ENCODE results near the gene BORCS6. TPM values are rescaled to one million over a fixed set of nuclear protein-coding genes. Genes with fewer than 3 reads are reported as not detected.
"Not testable (repeated sequence)": the region's sequence is repeated elsewhere in the genome, so short reads cannot be mapped to it uniquely, and the experiment has no call there.

The BORCS6 gene
- total RNA-seq, 2 donors from 2014 or later = 5.4 to 7.2 TPM

GRCh38 chr17:8221663-8222379 is 31.8 kb upstream of the BORCS6 start:
- Mint-ChIP-seq H3K27ac (peak overlapping the region; percentile 98 to 100), H3K36me3 (peaks cover 1 to 28% of the 10 kb centered on the region in 2 donors), H3K9me3 (no peaks in the 10 kb centered on the region)
- ATAC-seq (peak; percentile 59 to 65), DNase-seq (ENCODE audit: low spot score in 2 of 2) (peak; percentile 73 to 95)

- H3K36me3 Mint-ChIP-seq = peaks cover 0 to 23% of the 10 kb centered on the region in 2 donors
Measured at GRCh38 chr17:8220783-8221662, 31.0 kb upstream of the BORCS6 start.

GRCh38 chr17:8214000-8214399 is 24.0 kb upstream of the BORCS6 start:
- peaks cover 16 to 17% of the 10 kb centered on the region in 2 donors for H3K36me3 Mint-ChIP-seq
- H3K27ac Mint-ChIP-seq; DNase-seq (ENCODE audit: low spot score in 2 of 2); ATAC-seq; H3K9me3 Mint-ChIP-seq: not testable (repeated sequence)

More at GRCh38 chr17:8220783-8221662, 31.0 kb upstream of the BORCS6 start:
- ATAC-seq (peak; percentile 23 to 41), DNase-seq (ENCODE audit: low spot score in 2 of 2) (peak; percentile 92)
- Mint-ChIP-seq H3K27ac (peak overlapping the region; percentile 98 to 100), H3K9me3 (no peaks in the 10 kb centered on the region)

- H3K9me3 Mint-ChIP-seq = no peaks in the 10 kb centered on the region
- H3K36me3 Mint-ChIP-seq = peaks cover 20 to 22% of the 10 kb centered on the region in 2 donors
- ATAC-seq (no peak), DNase-seq (ENCODE audit: low spot score in 2 of 2) (no peak)
- no peak overlapping the region for H3K27ac Mint-ChIP-seq
Measured at GRCh38 chr17:8212312-8213180, 22.6 kb upstream of the BORCS6 start.

- Mint-ChIP-seq H3K36me3 (peaks cover 34 to 36% of the 10 kb centered on the region in 2 donors), H3K9me3 (no peaks in the 10 kb centered on the region), H3K27ac (peak overlapping the region; percentile 97 to 98)
- ATAC-seq = no peak
- no peak for DNase-seq (ENCODE audit: low spot score in 2 of 2)
Measured at GRCh38 chr17:8210761-8211458, 20.9 kb upstream of the BORCS6 start.

- Mint-ChIP-seq H3K36me3 (peaks cover 37 to 39% of the 10 kb centered on the region in 2 donors), H3K9me3 (no peaks in the 10 kb centered on the region), H3K27ac (peak within 1 kb of the TSS; percentile 97 to 98)
- DNase-seq (ENCODE audit: low spot score in 2 of 2) (peak; percentile 91 to 94), ATAC-seq (peak; percentile 97 to 98)
Measured at GRCh38 chr17:8209907-8210760, 20.2 kb upstream of the BORCS6 start, which contains the start of gene AURKB. AURKB (minus strand) TSS chr17:8210575; CDS start chr17:8210224, 351 bp downstream.

- Mint-ChIP-seq H3K9me3 (no peaks in the 10 kb centered on the region), H3K27ac (peak overlapping the region in 1 of 2 donors; percentile 55), H3K36me3 (peaks cover 48 to 59% of the 10 kb centered on the region in 2 donors)
- ATAC-seq (no peak), DNase-seq (ENCODE audit: low spot score in 2 of 2) (no peak)
Measured at GRCh38 chr17:8206536-8206935, 16.6 kb upstream of the BORCS6 start.

GRCh38 chr17:8204761-8205555 is 15.0 kb upstream of the BORCS6 start:
- DNase-seq (ENCODE audit: low spot score in 2 of 2) = no peak
- no peaks in the 10 kb centered on the region for H3K9me3 Mint-ChIP-seq
- peaks cover 43 to 54% of the 10 kb centered on the region in 2 donors for H3K36me3 Mint-ChIP-seq
- H3K27ac Mint-ChIP-seq = peak overlapping the region in 1 of 2 donors; percentile 68
- no peak for ATAC-seq

GRCh38 chr17:8192070-8192815 is 2.3 kb upstream of the BORCS6 start:
- DNase-seq (ENCODE audit: low spot score in 2 of 2) (peak; percentile 62 to 70), ATAC-seq (peak; percentile 34 to 54)
- Mint-ChIP-seq H3K36me3 (peaks cover 0 to 5% of the 10 kb centered on the region in 2 donors), H3K9me3 (no peaks in the 10 kb centered on the region), H3K27ac (no peak overlapping the region)

GRCh38 chr17:8190506-8190905 is 526 bp upstream of the BORCS6 start:
- DNase-seq (ENCODE audit: low spot score in 2 of 2) (no peak), ATAC-seq (no peak)
- peak overlapping the region in 1 of 2 donors; percentile 73 for H3K27ac Mint-ChIP-seq
- peaks cover 0 to 5% of the 10 kb centered on the region in 2 donors for H3K36me3 Mint-ChIP-seq
- no peaks in the 10 kb centered on the region for H3K9me3 Mint-ChIP-seq

- no peak overlapping the region for H3K27ac Mint-ChIP-seq
- no peaks in the 10 kb centered on the region for H3K9me3 Mint-ChIP-seq
- ATAC-seq (no peak), DNase-seq (ENCODE audit: low spot score in 2 of 2) (peak; percentile 26 to 72)
- H3K36me3 Mint-ChIP-seq = peaks cover 0 to 5% of the 10 kb centered on the region in 2 donors
Measured at GRCh38 chr17:8189041-8189710, 804 bp downstream of the BORCS6 start.

- DNase-seq (ENCODE audit: low spot score in 2 of 2) (peak in 1 of 2 donors; percentile 38), ATAC-seq (no peak)
- Mint-ChIP-seq H3K9me3 (no peaks in the 10 kb centered on the region), H3K27ac (peak overlapping the region in 1 of 2 donors; percentile 37), H3K36me3 (peaks cover 0 to 5% of the 10 kb centered on the region in 2 donors)
Measured at GRCh38 chr17:8188263-8188839, 1.6 kb downstream of the BORCS6 start.
